HFF-Myc (cell line): ENCODE measurements around the gene OPHN1.
"Not testable (repeated sequence)": the region's sequence is repeated elsewhere in the genome, so short reads cannot be mapped to it uniquely, and the experiment has no call there.

Experiments used
- DNase-seq: peaks from one replicate; pipeline ENCODE4 v3.0.0-alpha.2; 2011; ENCODE audit warnings: low read depth; ENCODE audit errors: extremely low read depth
- H3K4me3 ChIP-seq: replicated peaks from 2 replicates; pipeline ENCODE4 v1.5.1; 2011; ENCODE audit warnings: low read depth, mild to moderate bottlenecking, control low read depth, low read length
- TF ChIP-seq, protein P1 (sequence below): IDR thresholded peaks from 2 replicates; pipeline ENCODE4 v1.5.1; 2012; ENCODE audit warnings: mild to moderate bottlenecking, low read depth, low read length, control low read depth; ENCODE audit errors: missing control alignments

Gene OPHN1

DNA sequence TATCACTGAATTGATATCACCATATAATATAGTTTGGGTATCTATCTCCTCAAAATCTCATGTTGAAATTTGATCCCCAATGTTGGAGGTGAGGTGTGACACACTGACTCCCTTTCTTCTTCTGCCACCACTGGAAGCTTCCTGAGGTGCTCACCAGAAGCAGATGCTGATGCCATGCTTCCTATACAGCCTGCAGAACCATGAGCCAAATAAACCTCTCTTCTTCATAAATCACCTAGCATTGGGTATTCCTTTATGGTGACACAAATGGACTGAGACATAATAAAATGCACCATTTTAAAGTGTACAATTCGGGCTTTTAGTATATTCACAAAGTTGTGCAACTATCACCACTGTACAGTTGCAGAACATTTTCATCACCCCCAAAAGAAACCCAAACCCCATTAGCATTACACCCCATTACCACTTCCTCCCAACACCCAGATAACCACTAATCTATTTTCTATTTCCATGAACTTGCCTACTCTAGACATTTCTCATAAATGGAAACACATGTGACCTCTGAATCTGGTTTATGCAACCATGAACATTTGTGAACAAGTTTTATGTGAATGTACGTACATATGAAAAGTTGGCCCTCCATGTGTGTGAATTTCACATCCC is 148.9 kb downstream of the OPHN1 start:
- TF ChIP-seq, protein P1, sequence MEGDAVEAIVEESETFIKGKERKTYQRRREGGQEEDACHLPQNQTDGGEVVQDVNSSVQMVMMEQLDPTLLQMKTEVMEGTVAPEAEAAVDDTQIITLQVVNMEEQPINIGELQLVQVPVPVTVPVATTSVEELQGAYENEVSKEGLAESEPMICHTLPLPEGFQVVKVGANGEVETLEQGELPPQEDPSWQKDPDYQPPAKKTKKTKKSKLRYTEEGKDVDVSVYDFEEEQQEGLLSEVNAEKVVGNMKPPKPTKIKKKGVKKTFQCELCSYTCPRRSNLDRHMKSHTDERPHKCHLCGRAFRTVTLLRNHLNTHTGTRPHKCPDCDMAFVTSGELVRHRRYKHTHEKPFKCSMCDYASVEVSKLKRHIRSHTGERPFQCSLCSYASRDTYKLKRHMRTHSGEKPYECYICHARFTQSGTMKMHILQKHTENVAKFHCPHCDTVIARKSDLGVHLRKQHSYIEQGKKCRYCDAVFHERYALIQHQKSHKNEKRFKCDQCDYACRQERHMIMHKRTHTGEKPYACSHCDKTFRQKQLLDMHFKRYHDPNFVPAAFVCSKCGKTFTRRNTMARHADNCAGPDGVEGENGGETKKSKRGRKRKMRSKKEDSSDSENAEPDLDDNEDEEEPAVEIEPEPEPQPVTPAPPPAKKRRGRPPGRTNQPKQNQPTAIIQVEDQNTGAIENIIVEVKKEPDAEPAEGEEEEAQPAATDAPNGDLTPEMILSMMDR: no peak
- no peak for DNase-seq
- no peak overlapping the region for H3K4me3 ChIP-seq

DNA sequence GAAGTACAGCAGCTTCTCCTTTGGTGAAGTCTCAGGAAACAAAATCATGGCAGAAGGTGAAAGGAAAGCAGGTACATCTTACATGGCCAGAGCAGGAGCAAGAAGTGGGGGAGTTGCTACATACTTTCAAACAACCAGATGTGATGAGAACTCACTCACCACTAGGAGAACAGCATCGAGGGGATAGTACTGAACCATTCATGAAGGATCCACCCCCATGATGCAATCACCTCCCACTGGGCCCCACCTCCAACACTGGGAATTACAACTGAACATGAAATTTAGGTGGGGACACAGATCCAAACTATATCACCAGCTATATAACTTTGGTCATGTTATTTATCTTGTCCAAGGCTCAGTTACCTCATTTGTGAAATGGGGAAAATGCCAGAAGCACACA is 159.4 kb downstream of the OPHN1 start:
- no peak for DNase-seq

DNA sequence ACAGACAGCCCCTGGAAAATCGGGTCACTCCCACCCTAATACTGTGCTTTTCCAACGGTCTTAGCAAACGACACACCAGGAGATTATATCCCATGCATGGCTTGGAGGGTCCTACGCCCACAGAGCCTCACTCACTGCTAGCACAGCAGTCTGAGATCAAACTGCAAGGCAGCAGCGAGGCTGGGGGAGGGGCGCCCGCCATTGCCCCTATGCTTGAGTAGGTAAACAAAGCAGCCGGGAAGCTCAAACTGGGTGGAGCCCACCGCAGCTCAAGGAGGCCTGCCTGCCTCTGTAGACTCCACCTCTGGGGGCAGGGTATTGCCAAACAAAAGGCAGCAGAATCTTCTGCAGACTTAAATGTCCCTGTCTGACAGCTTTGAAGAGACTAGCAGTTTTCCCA is 168.5 kb downstream of the OPHN1 start:
- not testable (repeated sequence) for H3K4me3 ChIP-seq, DNase-seq

More for the DNA sequence above, 159.4 kb downstream of the OPHN1 start:
- TF ChIP-seq, protein P1: no peak
- no peak overlapping the region for H3K4me3 ChIP-seq

DNA sequence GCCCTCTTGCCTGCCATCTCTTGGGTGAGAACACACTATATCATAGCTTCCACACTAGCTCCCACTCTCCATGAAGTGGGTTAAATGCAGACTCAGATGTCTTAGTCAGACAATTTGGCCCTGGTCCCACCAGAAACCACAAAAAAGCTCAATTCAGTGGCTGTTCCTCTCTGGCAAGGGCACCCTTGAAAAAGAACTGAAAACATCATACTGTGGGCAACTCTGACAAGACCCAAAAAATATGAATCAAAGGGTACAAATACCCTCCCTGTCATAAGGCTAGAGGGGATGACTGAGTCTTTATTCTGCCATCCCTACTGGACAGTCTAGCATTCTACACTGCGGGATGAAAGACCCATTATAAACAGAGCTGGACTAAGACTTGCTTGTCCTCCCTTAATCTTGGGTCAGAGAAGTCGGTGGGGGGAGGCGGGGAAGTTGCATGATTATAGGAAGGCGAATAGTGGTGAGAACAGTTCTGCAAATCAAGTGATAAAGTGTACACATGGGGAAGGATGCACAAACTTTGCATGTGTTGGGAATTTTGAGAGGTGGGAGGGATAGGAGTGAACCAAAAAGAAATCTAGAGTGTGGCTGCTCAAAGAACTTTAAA is 172.1 kb downstream of the OPHN1 start:
- no peak overlapping the region for H3K4me3 ChIP-seq
- DNase-seq: no peak
- TF ChIP-seq, protein P1: no peak

DNA sequence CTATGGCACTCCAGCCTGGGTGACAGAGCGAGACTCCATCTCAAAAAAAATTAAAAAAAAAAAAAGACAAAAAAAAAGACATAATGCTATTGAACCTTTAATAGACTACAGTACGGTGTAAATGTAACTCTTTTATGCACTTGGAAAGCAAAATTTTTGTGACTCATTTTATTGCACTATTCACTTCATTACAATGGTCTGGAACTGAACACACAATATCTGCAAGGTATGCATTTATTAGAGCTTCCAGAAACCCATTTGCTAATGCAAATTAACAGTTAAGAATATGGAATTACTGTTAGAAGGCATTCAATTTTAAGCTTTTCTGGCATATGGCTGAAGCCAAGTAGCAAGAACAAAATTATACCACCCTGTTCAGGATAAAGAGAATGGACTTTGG is 176.3 kb downstream of the OPHN1 start:
- DNase-seq: no peak
- TF ChIP-seq, protein P1: no peak
- no peak overlapping the region for H3K4me3 ChIP-seq

DNA sequence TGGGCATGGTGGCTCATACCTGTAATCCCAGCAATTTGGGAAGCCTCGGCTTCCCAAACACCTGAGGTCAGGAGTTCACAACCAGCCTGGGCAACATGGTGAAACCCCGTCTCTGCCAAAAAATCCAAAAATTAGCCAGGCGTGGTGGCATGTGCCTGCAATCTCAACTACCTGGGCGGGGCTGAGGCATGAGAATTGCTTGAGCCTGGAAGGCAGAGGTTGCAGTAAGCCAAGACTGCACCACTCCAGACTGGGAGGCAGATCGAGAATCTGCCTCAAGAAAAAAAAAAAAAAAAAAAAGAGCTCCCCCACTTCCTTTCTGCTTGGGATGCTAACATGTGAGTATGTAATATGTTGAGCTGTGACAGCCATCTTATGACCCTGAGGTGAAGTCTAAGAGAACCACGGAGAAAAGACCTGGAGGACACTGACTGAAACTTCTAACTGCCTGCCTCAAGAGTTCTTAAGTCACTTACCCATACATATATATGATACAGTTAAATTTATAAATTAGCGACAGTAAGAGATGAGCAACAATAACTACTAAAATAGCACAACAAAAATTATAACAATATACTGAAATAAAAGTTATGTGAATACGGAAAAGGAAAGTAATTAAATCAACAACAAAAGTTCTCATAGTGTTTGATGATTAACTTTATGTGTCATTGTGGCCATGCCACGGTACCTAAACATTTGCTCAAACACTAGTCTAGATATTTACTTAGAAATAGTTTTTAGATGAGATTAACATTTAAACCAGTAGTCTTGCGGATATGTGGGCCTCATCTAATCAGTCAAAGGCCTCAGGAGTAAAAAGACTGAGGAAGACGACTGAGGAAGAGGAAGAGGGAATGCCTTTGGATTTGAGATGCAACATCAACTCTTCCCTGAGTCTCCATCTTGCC is 178.3 kb downstream of the OPHN1 start:
- H3K4me3 ChIP-seq: no peak overlapping the region
- no peak for DNase-seq
- TF ChIP-seq, protein P1: no peak

DNA sequence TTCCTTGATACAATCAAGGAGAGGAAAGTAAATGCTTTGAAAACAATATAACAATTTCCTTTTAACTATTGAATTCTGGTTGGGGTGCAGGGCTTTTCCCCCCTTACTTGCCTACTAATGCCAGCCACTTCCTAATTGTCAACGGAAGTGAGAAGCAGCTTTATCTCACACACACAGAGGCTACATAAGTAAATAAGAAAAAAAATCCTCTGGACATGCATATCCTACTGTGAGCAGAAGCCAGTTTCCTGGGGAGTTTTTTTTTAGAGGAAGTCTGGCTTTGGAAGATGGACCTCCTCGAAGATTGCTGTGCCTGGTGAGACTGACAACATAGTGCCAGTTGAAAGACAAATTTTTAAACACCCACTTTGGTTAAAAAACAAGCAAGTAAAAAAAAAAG is 180.6 kb downstream of the OPHN1 start:
- no peak for DNase-seq
- TF ChIP-seq, protein P1: no peak

More for the DNA sequence above, 180.6 kb downstream of the OPHN1 start:
- H3K4me3 ChIP-seq: no peak overlapping the region
